NB4 (cell line): Measurements from ENCODE around the gene UBR1.

ENCODE experiments used
- POLR2A ChIP-seq: IDR thresholded peaks from 2 replicates; pipeline ENCODE4 v1.6.1; 2011; ENCODE audit warnings: mild to moderate bottlenecking; ENCODE audit not compliant: insufficient read length; ENCODE audit errors: extremely low read depth
- TF ChIP-seq, protein P1 (sequence below): IDR thresholded peaks from one replicate; pipeline ENCODE4 v1.5.1; 2012; ENCODE audit warnings: low read depth, low read length

DNA sequence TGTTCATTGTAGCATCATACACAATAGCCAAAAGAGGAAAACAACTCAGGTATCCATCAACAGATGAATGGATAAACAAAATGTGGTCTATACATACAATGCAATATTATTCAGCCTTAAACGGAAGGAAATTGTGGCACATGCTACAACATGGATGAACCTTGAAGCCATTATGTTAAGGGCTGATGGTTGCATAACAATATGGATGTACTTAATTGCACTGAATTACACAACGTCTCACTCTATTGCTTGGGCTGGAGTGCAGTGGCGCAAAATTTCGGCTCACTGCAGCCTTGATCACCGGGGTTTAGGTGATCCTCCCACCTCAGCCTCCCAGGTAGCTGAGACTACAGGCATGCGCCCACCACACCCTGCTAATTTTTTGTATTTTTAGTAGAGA lies 20.5 kb upstream of the UBR1 start:
- TF ChIP-seq POLR2A = no peak
- TF ChIP-seq, protein P1, sequence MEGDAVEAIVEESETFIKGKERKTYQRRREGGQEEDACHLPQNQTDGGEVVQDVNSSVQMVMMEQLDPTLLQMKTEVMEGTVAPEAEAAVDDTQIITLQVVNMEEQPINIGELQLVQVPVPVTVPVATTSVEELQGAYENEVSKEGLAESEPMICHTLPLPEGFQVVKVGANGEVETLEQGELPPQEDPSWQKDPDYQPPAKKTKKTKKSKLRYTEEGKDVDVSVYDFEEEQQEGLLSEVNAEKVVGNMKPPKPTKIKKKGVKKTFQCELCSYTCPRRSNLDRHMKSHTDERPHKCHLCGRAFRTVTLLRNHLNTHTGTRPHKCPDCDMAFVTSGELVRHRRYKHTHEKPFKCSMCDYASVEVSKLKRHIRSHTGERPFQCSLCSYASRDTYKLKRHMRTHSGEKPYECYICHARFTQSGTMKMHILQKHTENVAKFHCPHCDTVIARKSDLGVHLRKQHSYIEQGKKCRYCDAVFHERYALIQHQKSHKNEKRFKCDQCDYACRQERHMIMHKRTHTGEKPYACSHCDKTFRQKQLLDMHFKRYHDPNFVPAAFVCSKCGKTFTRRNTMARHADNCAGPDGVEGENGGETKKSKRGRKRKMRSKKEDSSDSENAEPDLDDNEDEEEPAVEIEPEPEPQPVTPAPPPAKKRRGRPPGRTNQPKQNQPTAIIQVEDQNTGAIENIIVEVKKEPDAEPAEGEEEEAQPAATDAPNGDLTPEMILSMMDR = no peak
